ENCODE results near the gene GRIA1.

The GRIA1 gene

GRCh38 chr5:153552886-153553285 lies 62.4 kb downstream of the GRIA1 start:
- DNase-seq, result no peak

- no peak for DNase-seq
Observed at GRCh38 chr5:153555420-153556114, 65.1 kb downstream of the GRIA1 start.

GRCh38 chr5:153558957-153559356 lies 68.5 kb downstream of the GRIA1 start:
- no peak for DNase-seq

- no peak for DNase-seq
Observed at GRCh38 chr5:153559926-153560325, 69.5 kb downstream of the GRIA1 start.

GRCh38 chr5:153562189-153562588 lies 71.7 kb downstream of the GRIA1 start:
- no peak for DNase-seq

GRCh38 chr5:153565822-153566221 lies 75.4 kb downstream of the GRIA1 start:
- peak; percentile 14 for DNase-seq

GRCh38 chr5:153569036-153569435 lies 78.6 kb downstream of the GRIA1 start:
- peak; percentile 12 for DNase-seq

GRCh38 chr5:153571162-153571561 lies 80.7 kb downstream of the GRIA1 start:
- DNase-seq, result no peak

- no peak for DNase-seq
Observed at GRCh38 chr5:153572411-153573145, 82.1 kb downstream of the GRIA1 start.

GRCh38 chr5:153573326-153574033 lies 83.0 kb downstream of the GRIA1 start:
- DNase-seq, result peak; percentile 38

- no peak for DNase-seq
Observed at GRCh38 chr5:153584126-153584959, 93.9 kb downstream of the GRIA1 start.

- DNase-seq, result no peak
Observed at GRCh38 chr5:153584960-153585359, 94.5 kb downstream of the GRIA1 start.

GRCh38 chr5:153585622-153586277 lies 95.3 kb downstream of the GRIA1 start:
- no peak for DNase-seq

- DNase-seq, result no peak
Observed at GRCh38 chr5:153592081-153592480, 101.6 kb downstream of the GRIA1 start.

- DNase-seq, result no peak
Observed at GRCh38 chr5:153594785-153595184, 104.3 kb downstream of the GRIA1 start.

- DNase-seq, result no peak
Observed at GRCh38 chr5:153598099-153598498, 107.6 kb downstream of the GRIA1 start.

- DNase-seq, result no peak
Observed at GRCh38 chr5:153601377-153601776, 110.9 kb downstream of the GRIA1 start.

GRCh38 chr5:153605386-153605785 lies 114.9 kb downstream of the GRIA1 start:
- no peak for DNase-seq

GRCh38 chr5:153610009-153610408 lies 119.5 kb downstream of the GRIA1 start:
- DNase-seq, result no peak

- DNase-seq, result no peak
Observed at GRCh38 chr5:153610811-153611210, 120.3 kb downstream of the GRIA1 start.

GRCh38 chr5:153613144-153613543 lies 122.7 kb downstream of the GRIA1 start:
- no peak for DNase-seq

GRCh38 chr5:153613672-153614071 lies 123.2 kb downstream of the GRIA1 start:
- no peak for DNase-seq

Measured in NCI-H2029 treated with DMSO at 0.1 percent for 48 hours (cell line).